ENCODE measurements around the gene MAJIN.

GRCh38 chr11:64915376-64915887, 56.5 kb downstream of the MAJIN start:
- TF ChIP-seq CTCF (conservative IDR thresholded peaks at IDR 0.05; ENCODE audit: low read length) (no peak), EZH2phosphoT487 (IDR thresholded peaks at IDR 0.05; ENCODE audit: borderline replicate concordance, low read depth, low read length) (no peak)
